Ammon's horn (tissue), 1 donor: Measurements from ENCODE around the gene ENTPD1.
"Not testable (repeated sequence)": the region's sequence is repeated elsewhere in the genome, so short reads cannot be mapped to it uniquely, and the experiment has no call there.

Source experiments
- DNase-seq: peaks from one replicate; pipeline ENCODE4 v3.0.0-alpha.2; 2016; ENCODE audit warnings: low spot score

ENTPD1 gene

GRCh38 chr10:95865814-95866466 lies 110.0 kb downstream of the ENTPD1 start:
- DNase-seq: no peak

GRCh38 chr10:95866467-95866842 lies 110.5 kb downstream of the ENTPD1 start:
- DNase-seq: no peak

GRCh38 chr10:95867866-95868265 lies 111.9 kb downstream of the ENTPD1 start:
- no peak for DNase-seq

- no peak for DNase-seq
These were observed 116.3 kb downstream of the ENTPD1 start for GRCh38 chr10:95872158-95872711.

GRCh38 chr10:95873139-95873538 lies 117.2 kb downstream of the ENTPD1 start:
- no peak for DNase-seq

GRCh38 chr10:95873651-95874050 lies 117.7 kb downstream of the ENTPD1 start:
- no peak for DNase-seq

- DNase-seq: not testable (repeated sequence)
These were observed 118.8 kb downstream of the ENTPD1 start for GRCh38 chr10:95874783-95875182.

GRCh38 chr10:95876756-95877155 lies 120.8 kb downstream of the ENTPD1 start:
- no peak for DNase-seq

- no peak for DNase-seq
These were observed 121.9 kb downstream of the ENTPD1 start for GRCh38 chr10:95877881-95878280.

GRCh38 chr10:95880704-95881103 lies 124.7 kb downstream of the ENTPD1 start:
- no peak for DNase-seq

- DNase-seq: no peak
These were observed 125.4 kb downstream of the ENTPD1 start for GRCh38 chr10:95881316-95881715.

- DNase-seq: no peak
These were observed 133.9 kb downstream of the ENTPD1 start for GRCh38 chr10:95889830-95890229.

- DNase-seq: no peak
These were observed 140.3 kb downstream of the ENTPD1 start for GRCh38 chr10:95896071-95896850.

GRCh38 chr10:95905897-95906580 lies 150.1 kb downstream of the ENTPD1 start:
- DNase-seq: not testable (repeated sequence)

- peak; percentile 70 for DNase-seq
These were observed 150.9 kb downstream of the ENTPD1 start for GRCh38 chr10:95906677-95907455.

GRCh38 chr10:95907456-95908253 lies 151.7 kb downstream of the ENTPD1 start, which contains the start of gene CC2D2B:
Gene CC2D2B, plus strand, starts transcription at chr10:95907975. Its CDS starts 3,349 bp downstream, at chr10:95911324.
- DNase-seq: peak; percentile 90

GRCh38 chr10:95908450-95908849 lies 152.5 kb downstream of the ENTPD1 start:
- DNase-seq: no peak

- no peak for DNase-seq
These were observed 153.6 kb downstream of the ENTPD1 start for GRCh38 chr10:95909561-95909960.

GRCh38 chr10:95916039-95916438 lies 160.1 kb downstream of the ENTPD1 start:
- DNase-seq: not testable (repeated sequence)
